GM12874 (cell line): ENCODE data around the gene SMCO2.

Experiments
- CTCF ChIP-seq: IDR thresholded peaks from 2 replicates; pipeline ENCODE4 v1.5.1; 2011; ENCODE audit warnings: low read depth, mild to moderate bottlenecking, control low read depth, low read length, moderate library complexity; ENCODE audit not compliant: insufficient read depth

The SMCO2 gene

GRCh38 chr12:27527512-27527911, 81.0 kb downstream of the SMCO2 start:
- TF ChIP-seq CTCF: no peak

GRCh38 chr12:27528788-27529187, 82.3 kb downstream of the SMCO2 start:
- no peak for TF ChIP-seq CTCF

- no peak for TF ChIP-seq CTCF
Measured at GRCh38 chr12:27530157-27530922, 83.8 kb downstream of the SMCO2 start.

GRCh38 chr12:27531896-27532295, 85.4 kb downstream of the SMCO2 start:
- TF ChIP-seq CTCF: no peak

GRCh38 chr12:27534060-27534764, 87.7 kb downstream of the SMCO2 start:
- no peak for TF ChIP-seq CTCF

- no peak for TF ChIP-seq CTCF
Measured at GRCh38 chr12:27534765-27535161, 88.2 kb downstream of the SMCO2 start.

- no peak for TF ChIP-seq CTCF
Measured at GRCh38 chr12:27535318-27535717, 88.8 kb downstream of the SMCO2 start.
